K562 (cell line): Measurements from ENCODE around the gene EFNA2. TPM values are rescaled to one million over a fixed set of nuclear protein-coding genes. Genes with fewer than 3 reads are reported as not detected.
A peak's percentile ranks its signal among the peaks of the same experiment; 100 is the strongest.

ENCODE experiments used
- CTBP1 ChIP-seq: fragments of 450-650 bp; IDR thresholded peaks from 2 replicates; pipeline ENCODE4 v1.6.1; 2016; ENCODE audit warnings: borderline replicate concordance
- GTF2E2 ChIP-seq: fragments of 200-800 bp; sonication (Bioruptor generic); IDR thresholded peaks from 2 replicates; pipeline ENCODE4 v1.6.1; 2016; ENCODE audit warnings: missing genetic modification characterization, missing compliant biosample characterization
- MCM2 ChIP-seq: fragments of 450-650 bp; IDR thresholded peaks from 2 replicates; pipeline ENCODE4 v1.6.1; 2017; ENCODE audit warnings: low read depth, mild to moderate bottlenecking
- MYBL2 ChIP-seq, 2 experiments: fragments of 450-650 bp in 1 of 2; sonication (generic) in 1 of 2; formaldehyde crosslinking in 1 of 2; IDR thresholded peaks; 2 replicates each; pipeline versions ENCODE4 v1.6.1 to v1.8.1; 2017 to 2022; ENCODE audit warnings: borderline replicate concordance in 1 of 2, inconsistent platforms in 1 of 2, low read depth in 1 of 2, mild to moderate bottlenecking in 1 of 2, missing genetic modification reagents in 1 of 2, moderate library complexity in 1 of 2
- PCBP1 ChIP-seq: fragments of 200-400 bp; formaldehyde crosslinking; IDR thresholded peaks from 2 replicates; pipeline ENCODE4 v1.6.1; 2018; ENCODE audit warnings: mild to moderate bottlenecking, low read depth, low read length; ENCODE audit not compliant: poor library complexity, severe bottlenecking
- PHF20 ChIP-seq: fragments of 450-650 bp; IDR thresholded peaks from 2 replicates; pipeline ENCODE4 v1.6.1; 2018; ENCODE audit not compliant: partially characterized antibody
- RBBP5 ChIP-seq: fragments of 200-600 bp; sonication (generic); IDR thresholded peaks from 2 replicates; pipeline ENCODE4 v1.6.1; 2012; ENCODE audit warnings: borderline replicate concordance, mild to moderate bottlenecking, low read length, control low read depth, inconsistent platforms; ENCODE audit not compliant: insufficient read depth, poor library complexity, severe bottlenecking
- SMARCA4 ChIP-seq: fragments of 450-650 bp; IDR thresholded peaks from 2 replicates; pipeline ENCODE4 v1.6.1; 2016
- ZNF311 ChIP-seq: fragments of 250-450 bp; sonication (Bioruptor Pico); IDR thresholded peaks from 2 replicates; pipeline ENCODE4 v1.4.0; 2020; ENCODE audit warnings: mild to moderate bottlenecking, moderate library complexity
- ZNF436 ChIP-seq: fragments of 250-450, 450-650 bp; sonication (Bioruptor Pico); formaldehyde crosslinking; IDR thresholded peaks from 2 replicates; pipeline ENCODE4 v1.7.0; 2020; ENCODE audit warnings: mild to moderate bottlenecking
- ZNF696 ChIP-seq: fragments of 250-450 bp; sonication (Bioruptor Pico); conservative IDR thresholded peaks from 2 replicates; pipeline ENCODE4 v1.4.0; 2020; ENCODE audit warnings: mild to moderate bottlenecking, moderate library complexity
- polyA plus RNA-seq, 8 experiments: library from polyadenylated mRNA; depleted of rRNA in 4 of 8; stranded (reverse) in 5 of 8; unstranded in 3 of 8; fragments of >200 nt; fragmentation: Nextera tagmentation in 2 of 8; fragmentation: Illumina TruSeq in 1 of 8; extraction: Ambion mirVana in 2 of 8; extraction: Trizol in 1 of 8; gene quantifications; 2 replicates each; pipeline versions ENCODE4 v1.2.1 to v1.2.3, GENCODE V29; 2011 to 2014; ENCODE audit warnings: inconsistent platforms in 1 of 8, missing spikeins in 1 of 8
- total RNA-seq, 7 experiments: library from RNA; depleted of rRNA in 6 of 7; stranded (reverse); fragments of >200 nt in 6 of 7; fragmentation: Illumina TruSeq in 2 of 7; extraction: Trizol in 2 of 7; gene quantifications; 2 replicates each; pipeline versions ENCODE4 v1.2.1 to v1.2.3, GENCODE V29; 2011 to 2021; ENCODE audit warnings: low replicate concordance in 1 of 7
- TF ChIP-seq, protein P1 (sequence below), 2 experiments: fragments of 450-650 bp; formaldehyde crosslinking in 1 of 2; IDR thresholded peaks; 2 replicates each; pipeline versions ENCODE4 v1.4.0 to v1.6.1; 2014 to 2020; ENCODE audit warnings: mild to moderate bottlenecking in 2 of 2, borderline replicate concordance in 1 of 2, low read depth in 1 of 2
- TF ChIP-seq, protein P2 (sequence below), 3 experiments: fragments of 200-800 bp in 1 of 3; fragments of 250-450 bp in 1 of 3; fragments of 450-650 bp in 1 of 3; sonication (Bioruptor Pico) in 1 of 3; sonication (Bioruptor generic) in 1 of 3; formaldehyde crosslinking in 1 of 3; IDR thresholded peaks; 2 replicates each; pipeline versions ENCODE4 v1.6.1 to v1.8.0; 2016 to 2022; ENCODE audit warnings: mild to moderate bottlenecking in 2 of 3, missing genetic modification characterization in 2 of 3, missing compliant biosample characterization in 1 of 3, moderate library complexity in 1 of 3

EFNA2 gene
- total and polyA plus RNA-seq, 9 of the 15 experiments (the other 6 are each of a cell fraction or from before 2014, with no cell fraction given): 0.11 to 0.44 (median 0.15) TPM; not detected in 6

DNA sequence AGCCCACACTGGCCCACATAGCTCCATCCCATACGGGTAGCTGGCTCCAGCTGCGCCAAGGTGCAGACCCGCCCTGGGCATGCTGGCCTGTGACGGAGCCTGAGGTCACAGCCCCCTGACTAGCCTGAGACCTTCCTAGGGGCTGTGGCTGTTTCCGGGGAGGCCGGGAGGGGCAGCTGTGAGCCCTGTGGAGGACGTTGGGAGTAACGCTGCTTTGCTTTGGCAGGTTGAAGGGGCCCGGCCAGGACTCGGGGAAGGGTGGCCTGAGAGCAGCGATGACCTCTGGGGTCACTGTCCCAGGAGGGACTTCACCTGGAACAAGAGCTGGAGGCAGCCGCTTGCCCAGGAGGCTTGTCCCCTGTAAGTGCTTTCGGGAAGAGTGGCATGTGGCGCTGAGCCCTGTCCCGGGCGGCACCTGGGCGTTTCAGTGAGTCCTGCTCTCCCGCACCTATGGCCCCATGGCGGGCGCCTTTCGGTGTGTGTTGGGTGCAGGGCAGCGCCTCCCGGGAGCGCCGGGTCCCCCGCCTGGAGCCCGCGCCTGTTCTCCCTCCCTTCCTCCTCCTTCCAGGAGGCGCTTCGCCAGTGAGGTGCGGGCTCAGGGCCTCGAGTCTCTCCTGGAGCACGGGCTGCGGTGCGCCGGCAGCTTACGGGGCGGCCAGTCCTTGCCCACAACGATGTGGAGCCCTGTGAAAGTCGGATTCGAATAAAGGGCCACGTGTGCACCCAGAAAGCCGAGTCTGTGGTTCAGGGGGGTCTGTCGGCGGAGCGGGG lies 11.4 kb upstream of the EFNA2 start (continued):
- TF ChIP-seq, protein P1, sequence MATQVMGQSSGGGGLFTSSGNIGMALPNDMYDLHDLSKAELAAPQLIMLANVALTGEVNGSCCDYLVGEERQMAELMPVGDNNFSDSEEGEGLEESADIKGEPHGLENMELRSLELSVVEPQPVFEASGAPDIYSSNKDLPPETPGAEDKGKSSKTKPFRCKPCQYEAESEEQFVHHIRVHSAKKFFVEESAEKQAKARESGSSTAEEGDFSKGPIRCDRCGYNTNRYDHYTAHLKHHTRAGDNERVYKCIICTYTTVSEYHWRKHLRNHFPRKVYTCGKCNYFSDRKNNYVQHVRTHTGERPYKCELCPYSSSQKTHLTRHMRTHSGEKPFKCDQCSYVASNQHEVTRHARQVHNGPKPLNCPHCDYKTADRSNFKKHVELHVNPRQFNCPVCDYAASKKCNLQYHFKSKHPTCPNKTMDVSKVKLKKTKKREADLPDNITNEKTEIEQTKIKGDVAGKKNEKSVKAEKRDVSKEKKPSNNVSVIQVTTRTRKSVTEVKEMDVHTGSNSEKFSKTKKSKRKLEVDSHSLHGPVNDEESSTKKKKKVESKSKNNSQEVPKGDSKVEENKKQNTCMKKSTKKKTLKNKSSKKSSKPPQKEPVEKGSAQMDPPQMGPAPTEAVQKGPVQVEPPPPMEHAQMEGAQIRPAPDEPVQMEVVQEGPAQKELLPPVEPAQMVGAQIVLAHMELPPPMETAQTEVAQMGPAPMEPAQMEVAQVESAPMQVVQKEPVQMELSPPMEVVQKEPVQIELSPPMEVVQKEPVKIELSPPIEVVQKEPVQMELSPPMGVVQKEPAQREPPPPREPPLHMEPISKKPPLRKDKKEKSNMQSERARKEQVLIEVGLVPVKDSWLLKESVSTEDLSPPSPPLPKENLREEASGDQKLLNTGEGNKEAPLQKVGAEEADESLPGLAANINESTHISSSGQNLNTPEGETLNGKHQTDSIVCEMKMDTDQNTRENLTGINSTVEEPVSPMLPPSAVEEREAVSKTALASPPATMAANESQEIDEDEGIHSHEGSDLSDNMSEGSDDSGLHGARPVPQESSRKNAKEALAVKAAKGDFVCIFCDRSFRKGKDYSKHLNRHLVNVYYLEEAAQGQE (IDR thresholded peaks at IDR 0.05; ENCODE audit: borderline replicate concordance): no peak
- TF ChIP-seq, protein P1 (CRISPR knock-in tag; IDR thresholded peaks at IDR 0.05; ENCODE audit: low read depth): no peak
- TF ChIP-seq ZNF436 (CRISPR knock-in tag) (no peak), PHF20 (peak; percentile 27), PCBP1 (peak; percentile 28), ZNF696 (CRISPR knock-in tag) (no peak), GTF2E2 (tag) (no peak), SMARCA4 (no peak), RBBP5 (peak; percentile 4), ZNF311 (CRISPR knock-in tag) (no peak), MCM2 (no peak), CTBP1 (no peak), MYBL2 (IDR thresholded peaks at IDR 0.05; ENCODE audit: low read depth) (no peak), MYBL2 (CRISPR knock-in tag; IDR thresholded peaks at IDR 0.05; ENCODE audit: borderline replicate concordance) (no peak)
- TF ChIP-seq, protein P2, sequence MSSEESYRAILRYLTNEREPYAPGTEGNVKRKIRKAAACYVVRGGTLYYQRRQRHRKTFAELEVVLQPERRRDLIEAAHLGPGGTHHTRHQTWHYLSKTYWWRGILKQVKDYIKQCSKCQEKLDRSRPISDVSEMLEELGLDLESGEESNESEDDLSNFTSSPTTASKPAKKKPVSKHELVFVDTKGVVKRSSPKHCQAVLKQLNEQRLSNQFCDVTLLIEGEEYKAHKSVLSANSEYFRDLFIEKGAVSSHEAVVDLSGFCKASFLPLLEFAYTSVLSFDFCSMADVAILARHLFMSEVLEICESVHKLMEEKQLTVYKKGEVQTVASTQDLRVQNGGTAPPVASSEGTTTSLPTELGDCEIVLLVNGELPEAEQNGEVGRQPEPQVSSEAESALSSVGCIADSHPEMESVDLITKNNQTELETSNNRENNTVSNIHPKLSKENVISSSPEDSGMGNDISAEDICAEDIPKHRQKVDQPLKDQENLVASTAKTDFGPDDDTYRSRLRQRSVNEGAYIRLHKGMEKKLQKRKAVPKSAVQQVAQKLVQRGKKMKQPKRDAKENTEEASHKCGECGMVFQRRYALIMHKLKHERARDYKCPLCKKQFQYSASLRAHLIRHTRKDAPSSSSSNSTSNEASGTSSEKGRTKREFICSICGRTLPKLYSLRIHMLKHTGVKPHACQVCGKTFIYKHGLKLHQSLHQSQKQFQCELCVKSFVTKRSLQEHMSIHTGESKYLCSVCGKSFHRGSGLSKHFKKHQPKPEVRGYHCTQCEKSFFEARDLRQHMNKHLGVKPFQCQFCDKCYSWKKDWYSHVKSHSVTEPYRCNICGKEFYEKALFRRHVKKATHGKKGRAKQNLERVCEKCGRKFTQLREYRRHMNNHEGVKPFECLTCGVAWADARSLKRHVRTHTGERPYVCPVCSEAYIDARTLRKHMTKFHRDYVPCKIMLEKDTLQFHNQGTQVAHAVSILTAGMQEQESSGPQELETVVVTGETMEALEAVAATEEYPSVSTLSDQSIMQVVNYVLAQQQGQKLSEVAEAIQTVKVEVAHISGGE (CRISPR knock-in tag; IDR thresholded peaks at IDR 0.05): no peak
